ENCODE results near the gene LRP6. TPM values are rescaled to one million over a fixed set of nuclear protein-coding genes. Genes with fewer than 3 reads are reported as not detected.

The LRP6 gene
- total RNA-seq, 1 experiment from 2014 or later: 72.8 TPM

DNA sequence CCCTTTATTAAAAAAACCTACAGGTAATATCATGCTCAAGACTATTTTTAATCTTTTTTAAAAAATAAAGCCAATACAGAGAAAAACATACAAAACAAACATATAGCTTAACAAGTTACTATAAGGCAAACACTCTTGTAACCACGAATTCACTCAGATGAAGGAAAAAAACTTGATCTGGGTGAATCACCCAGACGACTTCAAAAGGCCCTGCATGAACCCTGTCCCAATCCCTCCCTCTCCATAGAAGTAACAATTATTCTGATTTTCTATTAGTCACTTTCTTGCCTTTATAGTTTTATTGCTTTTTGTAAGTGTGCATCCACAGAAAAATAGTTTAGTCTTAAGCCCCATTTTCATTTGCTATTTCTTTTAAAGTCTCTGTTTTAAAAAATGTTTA lies 72.6 kb downstream of the LRP6 start:
- POLR2A ChIA-PET: no interaction called here
- TF ChIP-seq SMAD4 (CRISPR knock-in tag; IDR thresholded peaks at IDR 0.05): no peak
- TF ChIP-seq GTF2I (CRISPR knock-in tag; conservative IDR thresholded peaks at IDR 0.05): no peak
- TF ChIP-seq ZNF416 (CRISPR knock-in tag; IDR thresholded peaks at IDR 0.05): no peak
- TF ChIP-seq ZNF512 (CRISPR knock-in tag; IDR thresholded peaks at IDR 0.05; ENCODE audit: borderline replicate concordance): no peak
- no peak for TF ChIP-seq ZNF232 (CRISPR knock-in tag; IDR thresholded peaks at IDR 0.05)
- TF ChIP-seq AFF4 (CRISPR knock-in tag; IDR thresholded peaks at IDR 0.05; ENCODE audit: borderline replicate concordance): no peak
- TF ChIP-seq NR2C2 (CRISPR knock-in tag; IDR thresholded peaks at IDR 0.05): no peak
- TF ChIP-seq, protein P1, sequence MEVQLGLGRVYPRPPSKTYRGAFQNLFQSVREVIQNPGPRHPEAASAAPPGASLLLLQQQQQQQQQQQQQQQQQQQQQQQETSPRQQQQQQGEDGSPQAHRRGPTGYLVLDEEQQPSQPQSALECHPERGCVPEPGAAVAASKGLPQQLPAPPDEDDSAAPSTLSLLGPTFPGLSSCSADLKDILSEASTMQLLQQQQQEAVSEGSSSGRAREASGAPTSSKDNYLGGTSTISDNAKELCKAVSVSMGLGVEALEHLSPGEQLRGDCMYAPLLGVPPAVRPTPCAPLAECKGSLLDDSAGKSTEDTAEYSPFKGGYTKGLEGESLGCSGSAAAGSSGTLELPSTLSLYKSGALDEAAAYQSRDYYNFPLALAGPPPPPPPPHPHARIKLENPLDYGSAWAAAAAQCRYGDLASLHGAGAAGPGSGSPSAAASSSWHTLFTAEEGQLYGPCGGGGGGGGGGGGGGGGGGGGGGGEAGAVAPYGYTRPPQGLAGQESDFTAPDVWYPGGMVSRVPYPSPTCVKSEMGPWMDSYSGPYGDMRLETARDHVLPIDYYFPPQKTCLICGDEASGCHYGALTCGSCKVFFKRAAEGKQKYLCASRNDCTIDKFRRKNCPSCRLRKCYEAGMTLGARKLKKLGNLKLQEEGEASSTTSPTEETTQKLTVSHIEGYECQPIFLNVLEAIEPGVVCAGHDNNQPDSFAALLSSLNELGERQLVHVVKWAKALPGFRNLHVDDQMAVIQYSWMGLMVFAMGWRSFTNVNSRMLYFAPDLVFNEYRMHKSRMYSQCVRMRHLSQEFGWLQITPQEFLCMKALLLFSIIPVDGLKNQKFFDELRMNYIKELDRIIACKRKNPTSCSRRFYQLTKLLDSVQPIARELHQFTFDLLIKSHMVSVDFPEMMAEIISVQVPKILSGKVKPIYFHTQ (CRISPR knock-in tag; IDR thresholded peaks at IDR 0.05): no peak
- TF ChIP-seq SMAD3 (CRISPR knock-in tag; IDR thresholded peaks at IDR 0.05; ENCODE audit: borderline replicate concordance): no peak
- TF ChIP-seq ZBTB43 (CRISPR knock-in tag; IDR thresholded peaks at IDR 0.05): no peak
- TF ChIP-seq MXD4 (CRISPR knock-in tag; IDR thresholded peaks at IDR 0.05; ENCODE audit: borderline replicate concordance): no peak
- TF ChIP-seq FOXK1 (CRISPR knock-in tag; IDR thresholded peaks at IDR 0.05): no peak
- TF ChIP-seq, protein P2, sequence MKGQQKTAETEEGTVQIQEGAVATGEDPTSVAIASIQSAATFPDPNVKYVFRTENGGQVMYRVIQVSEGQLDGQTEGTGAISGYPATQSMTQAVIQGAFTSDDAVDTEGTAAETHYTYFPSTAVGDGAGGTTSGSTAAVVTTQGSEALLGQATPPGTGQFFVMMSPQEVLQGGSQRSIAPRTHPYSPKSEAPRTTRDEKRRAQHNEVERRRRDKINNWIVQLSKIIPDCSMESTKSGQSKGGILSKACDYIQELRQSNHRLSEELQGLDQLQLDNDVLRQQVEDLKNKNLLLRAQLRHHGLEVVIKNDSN (CRISPR knock-in tag; IDR thresholded peaks at IDR 0.05): no peak
- TF ChIP-seq ZNF396 (CRISPR knock-in tag; IDR thresholded peaks at IDR 0.05; ENCODE audit: borderline replicate concordance): no peak
- no peak for TF ChIP-seq USF2 (CRISPR knock-in tag; IDR thresholded peaks at IDR 0.05)
- TF ChIP-seq ZBTB21 (CRISPR knock-in tag; IDR thresholded peaks at IDR 0.05; ENCODE audit: borderline replicate concordance): no peak
- no peak for TF ChIP-seq RORB (CRISPR knock-in tag; IDR thresholded peaks at IDR 0.05)
- TF ChIP-seq NFYB (CRISPR knock-in tag; conservative IDR thresholded peaks at IDR 0.05; ENCODE audit: low read depth): no peak
- no peak for TF ChIP-seq PRRX2 (CRISPR knock-in tag; IDR thresholded peaks at IDR 0.05)
- TF ChIP-seq NFATC4 (CRISPR knock-in tag; IDR thresholded peaks at IDR 0.05): no peak
- Mint-ChIP-seq H3K4me1 (0 out of 2 replicates have a peak, but pooled peaks cover 3% of the 10 kb centered on the region), H3K9me3 (peaks cover 8% of the 10 kb centered on the region), H3K4me3 (no peak overlapping the region), H3K27me3 (ENCODE audit: low read depth) (no peaks in the 10 kb centered on the region), H3K27ac (no peak overlapping the region), H3K36me3 (peaks cover 8% of the 10 kb centered on the region)
- CTCF ChIA-PET: no interaction called here
- DNase-seq (ENCODE audit: low spot score) (no peak), ATAC-seq (no peak)

Data from WTC11 (cell line).